Stimulated activated CD4-positive, alpha-beta T cell treated with anti-CD3 and anti-CD28 coated beads, TNF-alpha, amount 100 ng/mL, for 4 hours (primary cell): ENCODE measurements around the gene CNIH3.
"Not testable (repeated sequence)": the region's sequence is repeated elsewhere in the genome, so short reads cannot be mapped to it uniquely, and the experiment has no call there.

Experiments used
- DNase-seq, 3 experiments: peaks; one replicate each; pipeline ENCODE4 v3.0.0-alpha.2; 2020; ENCODE audit warnings: low read depth in 3 of 3

Gene CNIH3

GRCh38 chr1:224689374-224689773 is 73.3 kb downstream of the CNIH3 start:
- no peak for DNase-seq

GRCh38 chr1:224690576-224690975 is 74.5 kb downstream of the CNIH3 start:
- DNase-seq, result no peak

GRCh38 chr1:224691148-224691925 is 75.2 kb downstream of the CNIH3 start:
- no peak for DNase-seq

- DNase-seq, result no peak
These were observed 78.9 kb downstream of the CNIH3 start for GRCh38 chr1:224694969-224695368.

- DNase-seq, result no peak
These were observed 79.9 kb downstream of the CNIH3 start for GRCh38 chr1:224696021-224696420.

- DNase-seq, result no peak
These were observed 81.0 kb downstream of the CNIH3 start for GRCh38 chr1:224696891-224697765.

GRCh38 chr1:224698015-224698451 is 81.9 kb downstream of the CNIH3 start:
- DNase-seq, result no peak

- DNase-seq, result no peak
These were observed 84.9 kb downstream of the CNIH3 start for GRCh38 chr1:224700918-224701531.

- no peak for DNase-seq
These were observed 87.6 kb downstream of the CNIH3 start for GRCh38 chr1:224703702-224704101.

- DNase-seq, result no peak
These were observed 88.1 kb downstream of the CNIH3 start for GRCh38 chr1:224704107-224704735.

- DNase-seq, result no peak
These were observed 89.5 kb downstream of the CNIH3 start for GRCh38 chr1:224705578-224705977.

GRCh38 chr1:224707843-224708725 is 92.0 kb downstream of the CNIH3 start:
- no peak for DNase-seq

GRCh38 chr1:224710196-224710595 is 94.1 kb downstream of the CNIH3 start:
- DNase-seq, result no peak

GRCh38 chr1:224711231-224711756 is 95.2 kb downstream of the CNIH3 start:
- not testable (repeated sequence) for DNase-seq

- no peak for DNase-seq
These were observed 95.8 kb downstream of the CNIH3 start for GRCh38 chr1:224711876-224712275.

- no peak for DNase-seq
These were observed 97.1 kb downstream of the CNIH3 start for GRCh38 chr1:224713228-224713627.

GRCh38 chr1:224714553-224714952 is 98.4 kb downstream of the CNIH3 start:
- no peak for DNase-seq

GRCh38 chr1:224718470-224719053 is 102.4 kb downstream of the CNIH3 start:
- no peak for DNase-seq

- no peak for DNase-seq
These were observed 103.6 kb downstream of the CNIH3 start for GRCh38 chr1:224719716-224720115.

GRCh38 chr1:224720216-224720615 is 104.1 kb downstream of the CNIH3 start:
- DNase-seq, result no peak
